K562 (cell line): ENCODE results near the gene CPHXL2. TPM values are rescaled to one million over a fixed set of nuclear protein-coding genes. Genes with fewer than 3 reads are reported as not detected.

ENCODE experiments used
- CTBP1 ChIP-seq: fragments of 450-650 bp; IDR thresholded peaks from 2 replicates; pipeline ENCODE4 v1.6.1; 2016; ENCODE audit warnings: borderline replicate concordance
- E2F8 ChIP-seq: fragments of 450-650 bp; IDR thresholded peaks from 2 replicates; pipeline ENCODE4 v1.7.1; 2018; ENCODE audit warnings: mild to moderate bottlenecking, low read depth; ENCODE audit not compliant: partially characterized antibody
- ETV1 ChIP-seq: fragments of 450-650 bp; conservative IDR thresholded peaks from 2 replicates; pipeline ENCODE4 v1.6.1; 2016; ENCODE audit warnings: missing genetic modification characterization, control low read depth, low read depth, missing compliant biosample characterization
- FOXA1 ChIP-seq: fragments of 450-650 bp; IDR thresholded peaks from 2 replicates; pipeline ENCODE4 v1.6.1; 2016; ENCODE audit warnings: mild to moderate bottlenecking, borderline replicate concordance
- HMGN3 ChIP-seq: IDR thresholded peaks from 2 replicates; pipeline ENCODE4 v1.6.1; 2011; ENCODE audit warnings: borderline replicate concordance, low read depth, mild to moderate bottlenecking, mixed read lengths, low read length; ENCODE audit not compliant: insufficient read length; ENCODE audit errors: extremely low read depth
- JUND ChIP-seq, 2 experiments: IDR thresholded peaks; 2 replicates in 1 of 2; 3 replicates in 1 of 2; pipeline ENCODE4 v1.6.1; 2011; ENCODE audit warnings: borderline replicate concordance in 2 of 2, low read depth in 2 of 2, low read length in 2 of 2, improper control_type of control experiment in 1 of 2, missing biosample characterization in 1 of 2, missing genetic modification characterization in 1 of 2, missing genetic modification reagents in 1 of 2
- PHF8 ChIP-seq: fragments of 200-600 bp; sonication (generic); IDR thresholded peaks from 2 replicates; pipeline ENCODE4 v1.6.1; 2012; ENCODE audit warnings: mixed run types, mild to moderate bottlenecking, inconsistent platforms, low read length, moderate library complexity, borderline replicate concordance
- POLR2AphosphoS2 ChIP-seq: IDR thresholded peaks from 2 replicates; pipeline ENCODE4 v1.6.1; 2012; ENCODE audit warnings: low read length, improper control_type of control experiment
- PURB ChIP-seq: sonication (generic); formaldehyde crosslinking; IDR thresholded peaks from 2 replicates; pipeline ENCODE4 v1.9.0; 2021; ENCODE audit warnings: low read depth, mild to moderate bottlenecking, missing genetic modification reagents
- SP1 ChIP-seq: sonication (generic); formaldehyde crosslinking; IDR thresholded peaks from 2 replicates; pipeline ENCODE4 v1.8.1; 2022; ENCODE audit warnings: mild to moderate bottlenecking, missing genetic modification reagents
- ZNF75A ChIP-seq: fragments of 450-650 bp; formaldehyde crosslinking; IDR thresholded peaks from 2 replicates; pipeline ENCODE4 v1.4.0; 2020; ENCODE audit warnings: mild to moderate bottlenecking
- polyA plus RNA-seq, 8 experiments: library from polyadenylated mRNA; depleted of rRNA in 4 of 8; stranded (reverse) in 5 of 8; unstranded in 3 of 8; fragments of >200 nt; fragmentation: Nextera tagmentation in 2 of 8; fragmentation: Illumina TruSeq in 1 of 8; extraction: Ambion mirVana in 2 of 8; extraction: Trizol in 1 of 8; gene quantifications; 2 replicates each; pipeline versions ENCODE4 v1.2.1 to v1.2.3, GENCODE V29; 2011 to 2014; ENCODE audit warnings: inconsistent platforms in 1 of 8, missing spikeins in 1 of 8
- total RNA-seq, 7 experiments: library from RNA; depleted of rRNA in 6 of 7; stranded (reverse); fragments of >200 nt in 6 of 7; fragmentation: Illumina TruSeq in 2 of 7; extraction: Trizol in 2 of 7; gene quantifications; 2 replicates each; pipeline versions ENCODE4 v1.2.1 to v1.2.3, GENCODE V29; 2011 to 2021; ENCODE audit warnings: low replicate concordance in 1 of 7
- TF ChIP-seq, protein P1 (sequence below): fragments of 450-650 bp; IDR thresholded peaks from 2 replicates; pipeline ENCODE4 v1.6.1; 2016; ENCODE audit warnings: low read depth
- TF ChIP-seq, protein P2 (sequence below): fragments of 450-650 bp; IDR thresholded peaks from 2 replicates; pipeline ENCODE4 v1.6.1; 2014; ENCODE audit warnings: low read depth, mild to moderate bottlenecking, moderate library complexity, borderline replicate concordance

Gene CPHXL2
- total and polyA plus RNA-seq, 9 of the 15 experiments (the other 6 are each of a cell fraction or from before 2014, with no cell fraction given) = not detected

- TF ChIP-seq E2F8 (peak; percentile 95), HMGN3 (no peak), JUND (IDR thresholded peaks at IDR 0.05; ENCODE audit: borderline replicate concordance, low read depth, low read length) (peak; percentile 72; the same call in 1 of the 2 replicates), JUND (tag; IDR thresholded peaks at IDR 0.05; ENCODE audit: borderline replicate concordance, low read depth, low read length) (peak; percentile 70; the same call in 1 of the 3 replicates), CTBP1 (peak; percentile 45; the same call in 1 of the 2 replicates), PURB (no peak), ETV1 (peak; percentile 85), SP1 (CRISPR knock-in tag) (0 out of 2 replicates have a peak, but pooled peaks have one; percentile 30), FOXA1 (no peak), PHF8 (peak; percentile 91), POLR2AphosphoS2 (peak; percentile 71; the same call in 1 of the 2 replicates), ZNF75A (CRISPR knock-in tag) (no peak)
- TF ChIP-seq, protein P1, sequence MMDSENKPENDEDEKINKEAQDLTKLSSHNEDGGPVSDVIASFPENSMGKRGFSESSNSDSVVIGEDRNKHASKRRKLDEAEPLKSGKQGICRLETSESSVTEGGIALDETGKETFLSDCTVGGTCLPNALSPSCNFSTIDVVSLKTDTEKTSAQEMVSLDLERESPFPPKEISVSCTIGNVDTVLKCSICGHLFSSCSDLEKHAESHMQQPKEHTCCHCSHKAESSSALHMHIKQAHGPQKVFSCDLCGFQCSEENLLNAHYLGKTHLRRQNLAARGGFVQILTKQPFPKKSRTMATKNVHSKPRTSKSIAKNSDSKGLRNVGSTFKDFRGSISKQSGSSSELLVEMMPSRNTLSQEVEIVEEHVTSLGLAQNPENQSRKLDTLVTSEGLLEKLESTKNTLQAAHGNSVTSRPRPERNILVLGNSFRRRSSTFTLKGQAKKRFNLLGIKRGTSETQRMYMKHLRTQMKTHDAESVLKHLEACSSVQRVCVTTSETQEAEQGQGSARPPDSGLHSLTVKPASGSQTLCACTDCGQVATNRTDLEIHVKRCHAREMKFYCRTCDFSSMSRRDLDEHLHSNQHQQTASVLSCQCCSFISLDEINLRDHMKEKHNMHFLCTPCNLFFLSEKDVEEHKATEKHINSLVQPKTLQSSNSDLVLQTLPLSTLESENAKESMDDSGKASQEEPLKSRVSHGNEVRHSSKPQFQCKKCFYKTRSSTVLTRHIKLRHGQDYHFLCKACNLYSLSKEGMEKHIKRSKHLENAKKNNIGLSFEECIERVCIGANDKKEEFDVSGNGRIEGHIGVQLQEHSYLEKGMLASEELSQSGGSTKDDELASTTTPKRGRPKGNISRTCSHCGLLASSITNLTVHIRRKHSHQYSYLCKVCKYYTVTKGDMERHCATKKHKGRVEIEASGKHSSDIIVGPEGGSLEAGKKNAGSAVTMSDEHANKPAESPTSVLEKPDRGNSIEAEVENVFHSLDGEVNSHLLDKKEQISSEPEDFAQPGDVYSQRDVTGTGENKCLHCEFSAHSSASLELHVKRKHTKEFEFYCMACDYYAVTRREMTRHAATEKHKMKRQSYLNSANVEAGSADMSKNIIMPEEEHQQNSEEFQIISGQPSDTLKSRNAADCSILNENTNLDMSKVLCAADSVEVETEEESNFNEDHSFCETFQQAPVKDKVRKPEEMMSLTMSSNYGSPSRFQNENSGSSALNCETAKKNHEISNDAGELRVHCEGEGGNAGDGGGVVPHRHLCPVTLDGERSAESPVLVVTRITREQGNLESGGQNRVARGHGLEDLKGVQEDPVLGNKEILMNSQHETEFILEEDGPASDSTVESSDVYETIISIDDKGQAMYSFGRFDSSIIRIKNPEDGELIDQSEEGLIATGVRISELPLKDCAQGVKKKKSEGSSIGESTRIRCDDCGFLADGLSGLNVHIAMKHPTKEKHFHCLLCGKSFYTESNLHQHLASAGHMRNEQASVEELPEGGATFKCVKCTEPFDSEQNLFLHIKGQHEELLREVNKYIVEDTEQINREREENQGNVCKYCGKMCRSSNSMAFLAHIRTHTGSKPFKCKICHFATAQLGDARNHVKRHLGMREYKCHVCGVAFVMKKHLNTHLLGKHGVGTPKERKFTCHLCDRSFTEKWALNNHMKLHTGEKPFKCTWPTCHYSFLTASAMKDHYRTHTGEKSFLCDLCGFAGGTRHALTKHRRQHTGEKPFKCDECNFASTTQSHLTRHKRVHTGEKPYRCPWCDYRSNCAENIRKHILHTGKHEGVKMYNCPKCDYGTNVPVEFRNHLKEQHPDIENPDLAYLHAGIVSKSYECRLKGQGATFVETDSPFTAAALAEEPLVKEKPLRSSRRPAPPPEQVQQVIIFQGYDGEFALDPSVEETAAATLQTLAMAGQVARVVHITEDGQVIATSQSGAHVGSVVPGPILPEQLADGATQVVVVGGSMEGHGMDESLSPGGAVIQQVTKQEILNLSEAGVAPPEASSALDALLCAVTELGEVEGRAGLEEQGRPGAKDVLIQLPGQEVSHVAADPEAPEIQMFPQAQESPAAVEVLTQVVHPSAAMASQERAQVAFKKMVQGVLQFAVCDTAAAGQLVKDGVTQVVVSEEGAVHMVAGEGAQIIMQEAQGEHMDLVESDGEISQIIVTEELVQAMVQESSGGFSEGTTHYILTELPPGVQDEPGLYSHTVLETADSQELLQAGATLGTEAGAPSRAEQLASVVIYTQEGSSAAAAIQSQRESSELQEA = no peak
- TF ChIP-seq, protein P2, sequence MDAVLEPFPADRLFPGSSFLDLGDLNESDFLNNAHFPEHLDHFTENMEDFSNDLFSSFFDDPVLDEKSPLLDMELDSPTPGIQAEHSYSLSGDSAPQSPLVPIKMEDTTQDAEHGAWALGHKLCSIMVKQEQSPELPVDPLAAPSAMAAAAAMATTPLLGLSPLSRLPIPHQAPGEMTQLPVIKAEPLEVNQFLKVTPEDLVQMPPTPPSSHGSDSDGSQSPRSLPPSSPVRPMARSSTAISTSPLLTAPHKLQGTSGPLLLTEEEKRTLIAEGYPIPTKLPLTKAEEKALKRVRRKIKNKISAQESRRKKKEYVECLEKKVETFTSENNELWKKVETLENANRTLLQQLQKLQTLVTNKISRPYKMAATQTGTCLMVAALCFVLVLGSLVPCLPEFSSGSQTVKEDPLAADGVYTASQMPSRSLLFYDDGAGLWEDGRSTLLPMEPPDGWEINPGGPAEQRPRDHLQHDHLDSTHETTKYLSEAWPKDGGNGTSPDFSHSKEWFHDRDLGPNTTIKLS = peak; percentile 94
These were observed 53.8 kb downstream of the CPHXL2 start, which contains the start of gene ADAT1 (continued) for GRCh38 chr16:75622761-75623605.
